Left renal cortex interstitium (tissue), 4 donors: Measurements from ENCODE around the gene ZGPAT. TPM values are rescaled to one million over a fixed set of nuclear protein-coding genes. Genes with fewer than 3 reads are reported as not detected.

Experiments used
- DNase-seq, 4 donors: peaks; one replicate each; pipeline ENCODE4 v3.0.0-alpha.2; 2013; ENCODE audit warnings: low read depth in 4 of 4, low spot score in 2 of 4, missing footprints in 1 of 4
- polyA plus RNA-seq, 4 donors: library from polyadenylated mRNA; unstranded; fragments of 120-200 nt; gene quantifications; one replicate each; pipeline ENCODE4 v1.2.1, GENCODE V29; 2013; ENCODE audit not compliant: insufficient read length in 4 of 4

ZGPAT gene
- polyA plus RNA-seq, 4 donors, result 15.1 to 27.6 (median 23.7) TPM

- DNase-seq, result no peak
Measured at GRCh38 chr20:63691711-63692435, 16.0 kb upstream of the ZGPAT start.

- no peak for DNase-seq
Measured at GRCh38 chr20:63692436-63693082, 15.3 kb upstream of the ZGPAT start.

- DNase-seq, result no peak
Measured at GRCh38 chr20:63693083-63693732, 14.6 kb upstream of the ZGPAT start.

DNA sequence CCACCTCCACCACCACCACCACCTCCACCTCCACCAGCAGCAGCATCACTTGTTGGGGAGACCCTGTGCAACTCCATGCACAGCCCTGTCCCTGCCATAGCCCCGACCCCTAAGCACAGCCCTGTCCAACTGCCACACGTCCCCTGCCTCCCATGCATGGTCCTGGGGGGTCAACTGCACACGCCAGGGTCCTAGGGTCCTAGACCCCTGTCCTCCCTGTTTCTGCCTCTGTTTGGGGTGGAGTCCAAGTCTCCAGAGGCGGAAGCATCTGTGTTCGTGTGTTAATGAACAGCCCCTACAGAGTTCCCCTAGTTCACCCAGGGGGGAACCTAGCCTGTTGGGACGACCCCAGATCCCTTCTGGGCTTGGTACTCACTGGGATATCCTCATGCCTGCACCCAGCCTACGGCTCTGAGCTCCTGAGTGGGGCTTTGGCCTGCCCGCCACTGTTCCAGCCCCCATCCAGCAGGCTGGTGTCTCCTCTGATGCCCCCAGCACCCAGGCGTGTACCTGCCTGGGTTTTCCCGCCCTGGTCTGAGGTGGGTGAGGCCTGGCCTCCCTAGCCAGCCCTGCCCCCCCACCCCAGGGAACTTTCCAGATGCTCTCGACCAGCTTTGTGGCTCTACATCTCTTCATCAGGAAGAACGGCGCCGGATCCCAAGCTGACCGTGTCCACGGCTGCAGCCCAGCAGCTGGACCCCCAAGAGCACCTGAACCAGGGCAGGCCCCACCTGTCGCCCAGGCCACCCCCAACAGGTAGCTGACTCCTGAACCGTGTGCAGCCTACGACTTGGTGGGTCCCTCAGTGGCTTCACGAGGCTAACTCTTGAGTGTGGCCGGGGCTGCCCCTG, 13.9 kb upstream of the ZGPAT start:
- DNase-seq, result no peak

DNA sequence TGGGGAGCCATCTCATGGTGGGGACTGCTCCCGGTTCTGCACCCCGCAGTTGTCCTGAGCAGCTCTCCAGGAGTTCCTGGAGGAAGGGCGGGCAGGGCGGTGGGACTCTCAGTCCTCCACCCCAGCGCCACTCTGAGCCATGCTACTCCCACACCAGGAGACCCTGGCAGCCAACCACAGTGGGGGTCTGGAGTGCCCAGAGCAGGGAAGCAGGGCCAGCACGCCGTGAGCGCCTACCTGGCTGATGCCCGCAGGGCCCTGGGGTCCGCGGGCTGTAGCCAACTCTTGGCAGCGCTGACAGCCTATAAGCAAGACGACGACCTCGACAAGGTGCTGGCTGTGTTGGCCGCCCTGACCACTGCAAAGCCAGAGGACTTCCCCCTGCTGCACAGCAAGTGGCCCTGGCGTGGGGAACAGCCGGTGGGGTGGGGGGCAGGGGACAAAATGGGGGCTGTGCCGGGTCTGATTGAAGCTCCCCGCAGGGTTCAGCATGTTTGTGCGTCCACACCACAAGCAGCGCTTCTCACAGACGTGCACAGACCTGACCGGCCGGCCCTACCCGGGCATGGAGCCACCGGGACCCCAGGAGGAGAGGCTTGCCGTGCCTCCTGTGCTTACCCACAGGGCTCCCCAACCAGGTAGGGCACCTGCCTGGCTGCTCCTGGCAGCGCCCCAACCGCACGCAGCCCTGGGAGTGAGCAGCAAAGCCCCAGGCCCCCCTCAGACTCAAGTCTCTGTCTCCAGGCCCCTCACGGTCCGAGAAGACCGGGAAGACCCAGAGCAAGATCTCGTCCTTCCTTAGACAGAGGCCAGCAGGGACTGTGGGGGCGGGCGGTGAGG, 13.0 kb upstream of the ZGPAT start:
- DNase-seq, result no peak

DNA sequence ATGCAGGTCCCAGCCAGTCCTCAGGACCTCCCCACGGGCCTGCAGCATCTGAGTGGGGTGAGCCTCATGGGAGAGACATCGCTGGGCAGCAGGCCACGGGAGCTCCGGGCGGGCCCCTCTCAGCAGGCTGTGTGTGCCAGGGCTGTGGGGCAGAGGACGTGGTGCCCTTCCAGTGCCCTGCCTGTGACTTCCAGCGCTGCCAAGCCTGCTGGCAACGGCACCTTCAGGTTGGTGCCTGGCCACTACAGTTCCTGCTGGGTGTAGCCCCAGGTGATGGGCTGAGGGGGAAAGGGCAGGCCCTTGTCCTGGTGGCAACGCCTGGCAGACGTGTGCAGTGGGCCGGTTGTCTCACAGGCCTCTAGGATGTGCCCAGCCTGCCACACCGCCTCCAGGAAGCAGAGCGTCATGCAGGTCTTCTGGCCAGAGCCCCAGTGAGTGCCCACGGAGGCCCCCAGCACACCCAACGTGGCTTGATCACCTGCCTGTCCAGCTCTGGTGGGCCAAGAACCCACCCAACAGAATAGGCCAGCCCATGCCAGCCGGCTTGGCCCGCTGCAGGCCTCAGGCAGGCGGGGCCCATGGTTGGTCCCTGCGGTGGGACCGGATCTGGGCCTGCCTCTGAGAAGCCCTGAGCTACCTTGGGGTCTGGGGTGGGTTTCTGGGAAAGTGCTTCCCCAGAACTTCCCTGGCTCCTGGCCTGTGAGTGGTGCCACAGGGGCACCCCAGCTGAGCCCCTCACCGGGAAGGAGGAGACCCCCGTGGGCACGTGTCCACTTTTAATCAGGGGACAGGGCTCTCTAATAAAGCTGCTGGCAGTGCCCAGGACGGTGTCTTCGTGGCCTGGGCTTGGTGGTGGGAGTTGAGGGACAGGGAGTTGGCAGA, 12.2 kb upstream of the ZGPAT start:
- DNase-seq, result no peak

GRCh38 chr20:63696306-63696627, 11.6 kb upstream of the ZGPAT start:
- DNase-seq, result peak in 1 of 4 donors; percentile 28

- no peak for DNase-seq
Measured at GRCh38 chr20:63696628-63697356, 11.0 kb upstream of the ZGPAT start, which contains the start of gene TNFRSF6B. TSS of gene TNFRSF6B (plus strand) at chr20:63696652. CDS start at chr20:63696768, 116 bp downstream.

- DNase-seq, result no peak
Measured at GRCh38 chr20:63697357-63697867, 10.4 kb upstream of the ZGPAT start.

GRCh38 chr20:63697868-63698545, 9.8 kb upstream of the ZGPAT start:
- no peak for DNase-seq

DNA sequence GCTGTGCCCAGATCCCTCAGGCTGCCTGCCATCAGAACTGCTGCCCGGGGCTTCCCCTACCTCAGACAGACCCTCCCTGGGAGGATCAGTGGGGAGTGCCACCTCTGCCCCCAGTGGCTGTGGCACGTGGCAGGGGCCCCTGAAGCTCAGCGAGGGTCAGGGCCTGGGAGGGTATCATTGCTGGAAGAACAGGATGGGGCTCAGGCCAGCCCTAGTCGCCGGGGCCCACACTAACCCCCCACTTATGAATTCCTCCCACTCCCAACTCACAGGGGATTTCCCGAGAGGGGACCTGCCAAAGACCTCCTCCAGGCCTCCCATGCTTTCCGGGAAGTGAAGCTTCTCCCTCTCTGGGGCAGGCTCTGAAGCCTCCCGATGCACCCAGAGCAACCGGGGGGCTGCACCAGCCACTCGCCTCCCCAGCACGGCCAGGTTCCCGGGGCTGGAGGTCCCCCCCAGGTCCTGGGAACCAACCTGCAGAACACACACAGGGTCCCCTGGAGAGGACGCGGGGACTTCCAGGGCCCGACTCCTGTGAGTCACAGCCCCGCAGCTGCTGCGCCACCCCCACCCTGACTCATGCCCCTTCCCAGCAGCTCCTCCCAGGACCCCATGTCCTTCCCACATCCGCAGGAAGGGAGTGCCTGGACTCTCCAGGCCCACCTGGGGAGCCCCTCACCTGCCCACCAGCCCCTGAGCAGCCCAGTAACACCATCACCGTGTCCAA, 8.9 kb upstream of the ZGPAT start:
- no peak for DNase-seq

- no peak for DNase-seq
Measured at GRCh38 chr20:63699466-63700198, 8.2 kb upstream of the ZGPAT start.

DNA sequence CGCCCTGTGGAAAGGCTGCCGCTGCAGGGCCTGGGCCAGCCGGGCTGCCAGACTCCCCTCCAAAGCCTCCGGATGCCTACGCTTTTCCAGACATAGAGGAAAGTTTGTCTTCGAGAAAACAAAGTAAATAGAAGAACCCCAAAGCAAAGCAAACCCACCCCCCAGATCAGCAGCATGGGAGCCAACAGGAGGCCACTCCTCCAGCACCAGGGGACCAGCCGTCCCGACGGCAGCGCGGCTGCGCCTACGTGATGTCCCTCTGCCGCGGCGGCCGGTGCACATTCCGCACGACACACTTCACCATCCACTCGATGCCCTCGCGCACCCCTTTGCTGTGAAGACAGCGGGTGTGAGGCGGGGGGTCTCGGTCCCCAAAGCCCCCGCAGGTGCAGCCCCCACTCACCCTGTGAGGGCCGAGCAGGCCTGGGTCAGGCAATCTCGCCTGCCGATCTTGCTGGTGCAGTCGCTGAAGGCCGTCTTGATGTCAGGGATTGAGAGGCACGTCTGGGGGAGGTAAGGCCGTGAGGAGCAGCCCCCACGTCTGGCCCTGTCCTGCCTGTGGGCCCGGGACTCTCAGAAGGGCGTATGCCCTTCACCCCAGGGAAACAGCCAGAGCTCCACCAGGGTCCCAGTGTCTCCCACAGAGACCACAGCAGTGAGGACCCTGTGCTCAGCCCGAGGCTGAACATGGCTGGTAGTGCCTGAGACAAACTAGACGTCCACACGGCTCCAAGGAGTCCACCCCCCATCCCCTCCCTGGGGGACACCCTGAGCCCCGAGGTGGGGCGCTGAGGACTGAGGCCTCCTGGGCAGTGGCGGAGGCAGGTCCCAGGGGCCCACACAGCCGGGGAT, 7.4 kb upstream of the ZGPAT start:
- no peak for DNase-seq

DNA sequence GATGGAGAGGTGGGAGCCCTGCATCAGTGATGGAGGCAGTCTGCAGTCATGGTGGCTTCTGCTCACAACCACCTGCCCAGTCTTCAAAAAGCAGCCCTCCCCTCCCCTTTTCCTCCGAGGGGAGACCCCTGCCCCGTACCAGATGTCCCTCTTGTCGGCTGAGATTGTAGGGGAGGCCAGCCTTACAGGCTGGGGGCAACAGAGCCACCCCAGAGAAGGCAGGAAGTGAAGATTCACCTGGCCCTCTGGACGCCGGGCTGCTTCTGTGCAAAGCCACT, 6.8 kb upstream of the ZGPAT start:
- no peak for DNase-seq

DNA sequence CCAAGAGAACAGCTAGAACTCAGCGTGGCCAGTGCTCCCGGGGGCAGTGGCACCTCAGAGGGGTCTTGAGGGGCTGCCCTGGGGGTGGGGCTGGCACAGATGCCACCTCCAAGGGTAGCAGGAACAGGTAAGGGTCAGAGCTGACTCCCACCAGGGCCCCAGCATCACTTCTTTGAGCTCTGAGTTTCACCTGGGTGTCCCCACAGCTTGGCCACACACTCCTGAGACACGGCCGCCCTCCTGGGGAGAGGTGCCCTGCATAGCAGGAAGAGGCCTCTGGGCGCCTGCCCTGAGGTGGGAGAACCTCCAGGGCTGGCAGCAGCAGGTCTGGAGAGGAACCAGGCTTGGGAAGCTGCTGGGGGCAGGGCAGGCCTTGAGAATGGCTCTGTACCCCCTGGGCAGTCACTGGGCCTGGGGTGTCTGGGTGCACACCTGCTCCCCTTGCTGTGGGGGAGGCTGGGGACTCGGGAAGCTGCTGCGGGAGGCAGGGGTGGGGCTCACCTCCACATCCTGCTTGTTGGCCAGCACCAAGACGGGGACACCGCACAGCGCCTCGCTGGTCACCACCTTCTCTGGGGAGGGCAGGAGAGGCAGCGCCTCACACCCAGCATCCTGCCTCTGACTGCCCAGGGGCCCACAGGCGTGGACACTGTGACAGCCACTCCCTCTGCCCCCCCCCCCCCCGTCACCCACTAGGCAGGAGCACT, 6.4 kb upstream of the ZGPAT start:
- no peak for DNase-seq
